MM.1S (cell line): Measurements from ENCODE around the gene RFNG.

Experiments
- DNase-seq: peaks from one replicate; pipeline ENCODE4 v3.0.0-alpha.2; 2015
- H2AFZ ChIP-seq: fragments of 300-600 bp; sonication (generic); 2 replicates; pipeline ENCODE4 v1.6.0; 2016; ENCODE audit warnings: antibody characterized with exemption, low read length
- H3F3A ChIP-seq: fragments of 300-600 bp; sonication (generic); 2 replicates; pipeline ENCODE4 v1.6.1; 2016; ENCODE audit warnings: mild to moderate bottlenecking, antibody characterized with exemption, low read length, moderate library complexity, mixed read lengths; ENCODE audit not compliant: insufficient read depth
- H3K27ac ChIP-seq: fragments of 300-600 bp; sonication (generic); 2 replicates; pipeline ENCODE4 v1.5.1; 2016; ENCODE audit warnings: mild to moderate bottlenecking, low read length
- H3K27me3 ChIP-seq: fragments of 300-600 bp; sonication (generic); replicated peaks from 2 replicates; pipeline ENCODE4 v1.6.0; 2016; ENCODE audit warnings: low read length; ENCODE audit not compliant: insufficient read depth
- H3K36me3 ChIP-seq: fragments of 300-600 bp; sonication (generic); replicated peaks from 2 replicates; pipeline ENCODE4 v1.6.1; 2016; ENCODE audit warnings: mild to moderate bottlenecking, low read length, mixed read lengths; ENCODE audit not compliant: insufficient read depth
- H3K4me1 ChIP-seq: fragments of 300-600 bp; sonication (generic); 2 replicates; pipeline ENCODE4 v1.6.1; 2016; ENCODE audit warnings: low read length, mixed read lengths
- H3K4me2 ChIP-seq: fragments of 300-600 bp; sonication (generic); 2 replicates; pipeline ENCODE4 v1.6.0; 2016; ENCODE audit warnings: low read depth, low read length
- H3K4me3 ChIP-seq: fragments of 300-600 bp; sonication (generic); 2 replicates; pipeline ENCODE4 v1.5.1; 2016; ENCODE audit warnings: low read length, mixed read lengths
- H3K79me2 ChIP-seq: fragments of 300-600 bp; sonication (generic); 2 replicates; pipeline ENCODE4 v1.6.1; 2016; ENCODE audit warnings: mixed run types, low read length, mixed read lengths
- H3K9ac ChIP-seq: fragments of 300-600 bp; sonication (generic); 2 replicates; pipeline ENCODE4 v1.6.1; 2016; ENCODE audit warnings: low read length, mixed read lengths
- H3K9me2 ChIP-seq: fragments of 300-600 bp; sonication (generic); replicated peaks from 2 replicates; pipeline ENCODE4 v1.6.1; 2016; ENCODE audit warnings: mild to moderate bottlenecking, low read length, mixed read lengths; ENCODE audit not compliant: insufficient read depth
- H3K9me3 ChIP-seq: fragments of 300-600 bp; sonication (generic); replicated peaks from 2 replicates; pipeline ENCODE4 v1.6.1; 2016; ENCODE audit warnings: mild to moderate bottlenecking, low read length, mixed read lengths; ENCODE audit not compliant: insufficient read depth
- H4K20me1 ChIP-seq: fragments of 300-600 bp; sonication (generic); 2 replicates; pipeline ENCODE4 v1.6.1; 2016; ENCODE audit warnings: mild to moderate bottlenecking, low read length, moderate library complexity, mixed read lengths; ENCODE audit not compliant: insufficient read depth
- CTCF ChIP-seq: fragments of 300-600 bp; sonication (generic); IDR thresholded peaks from 2 replicates; pipeline ENCODE4 v1.5.1; 2016; ENCODE audit warnings: antibody characterized with exemption, low read length, mixed read lengths
- EZH2 ChIP-seq: fragments of 300-600 bp; sonication (generic); optimal IDR thresholded peaks from 2 replicates; pipeline ENCODE3; 2017; ENCODE audit warnings: low read depth, mild to moderate bottlenecking, antibody characterized with exemption, low read length, mixed read lengths
- EZH2phosphoT487 ChIP-seq: fragments of 300-600 bp; sonication (generic); IDR thresholded peaks from 2 replicates; pipeline ENCODE4 v1.6.1; 2018; ENCODE audit warnings: antibody characterized with exemption, low read length

RFNG gene

GRCh38 chr17:82022310-82022980 is 29.2 kb downstream of the RFNG start, which contains the start of gene CENPX:
TSS of gene CENPX (minus strand) at chr17:82022878. CDS start at chr17:82022861, 17 bp downstream.
- no peaks in the 10 kb centered on the region for H3K36me3 ChIP-seq
- peak within 1 kb of the TSS; percentile 92 for H3K9ac ChIP-seq
- H3K27me3 ChIP-seq: no peaks in the 10 kb centered on the region
- H3K4me1 ChIP-seq: peaks cover 9% of the 10 kb centered on the region
- DNase-seq: no peak
- peak within 1 kb of the TSS; percentile 100 for H3K4me3 ChIP-seq
- peaks cover 39% of the 10 kb centered on the region for H3K79me2 ChIP-seq
- H3K9me3 ChIP-seq: no peaks in the 10 kb centered on the region
- H3K4me2 ChIP-seq: peak within 1 kb of the TSS; percentile 98
- peak within 1 kb of the TSS; percentile 27; the same call in 1 of the 2 replicates for H3K27ac ChIP-seq
- peak within 1 kb of the TSS; percentile 93 for H2AFZ ChIP-seq
- H4K20me1 ChIP-seq: no peaks in the 10 kb centered on the region
- TF ChIP-seq CTCF: no peak
- no peak for TF ChIP-seq EZH2phosphoT487
- no peak for TF ChIP-seq EZH2
- peaks cover 13% of the 10 kb centered on the region for H3F3A ChIP-seq
- H3K9me2 ChIP-seq: no peaks in the 10 kb centered on the region

GRCh38 chr17:82021900-82022309 is 29.7 kb downstream of the RFNG start:
- TF ChIP-seq EZH2 (no peak), CTCF (no peak), EZH2phosphoT487 (no peak)
- no peak for DNase-seq

GRCh38 chr17:82021107-82021899 is 30.3 kb downstream of the RFNG start:
- Histone ChIP-seq H4K20me1 (no peaks in the 10 kb centered on the region), H3K4me1 (peaks cover 9% of the 10 kb centered on the region), H3F3A (peaks cover 13% of the 10 kb centered on the region), H3K79me2 (peaks cover 39% of the 10 kb centered on the region), H3K4me2 (peak overlapping the region; percentile 98), H3K27me3 (no peaks in the 10 kb centered on the region), H3K4me3 (peak overlapping the region; percentile 100), H2AFZ (no peak overlapping the region), H3K9me2 (no peaks in the 10 kb centered on the region), H3K27ac (peak overlapping the region; percentile 4; the same call in 1 of the 2 replicates), H3K36me3 (no peaks in the 10 kb centered on the region), H3K9ac (peak overlapping the region; percentile 92; the same call in 1 of the 2 replicates), H3K9me3 (no peaks in the 10 kb centered on the region)
- peak; percentile 54 for DNase-seq
- TF ChIP-seq CTCF: peak; percentile 72
- no peak for TF ChIP-seq EZH2

More at GRCh38 chr17:82021900-82022309, 29.7 kb downstream of the RFNG start:
- peaks cover 13% of the 10 kb centered on the region for H3F3A ChIP-seq
- peak overlapping the region; percentile 93; the same call in 1 of the 2 replicates for H2AFZ ChIP-seq
- H3K79me2 ChIP-seq: peaks cover 39% of the 10 kb centered on the region
- H3K4me3 ChIP-seq: peak overlapping the region; percentile 100
- H3K4me1 ChIP-seq: peaks cover 9% of the 10 kb centered on the region
- peak overlapping the region; percentile 98 for H3K4me2 ChIP-seq
- H3K27ac ChIP-seq: peak overlapping the region; percentile 4; the same call in 1 of the 2 replicates
- H4K20me1 ChIP-seq: no peaks in the 10 kb centered on the region
- no peaks in the 10 kb centered on the region for H3K27me3 ChIP-seq
- H3K9ac ChIP-seq: peak overlapping the region; percentile 92
- H3K9me2 ChIP-seq: no peaks in the 10 kb centered on the region
- H3K9me3 ChIP-seq: no peaks in the 10 kb centered on the region
- H3K36me3 ChIP-seq: no peaks in the 10 kb centered on the region
